ENCODE measurements around the gene KRT75. TPM values are rescaled to one million over a fixed set of nuclear protein-coding genes. Genes with fewer than 3 reads are reported as not detected.

Gene KRT75
- not detected in 2 replicates for total RNA-seq

GRCh38 chr12:52434081-52434733 is at the start of gene KRT75:
Gene KRT75, minus strand, starts transcription at chr12:52434371. Its CDS starts 67 bp downstream, at chr12:52434304.

GRCh38 chr12:52473768-52474167 is 39.6 kb upstream of the KRT75 start, which contains the start of gene KRT6C:
Gene KRT6C, minus strand, starts transcription at chr12:52473805. Its CDS starts 68 bp downstream, at chr12:52473737.

GRCh38 chr12:52452101-52452500 is 17.9 kb upstream of the KRT75 start, which contains the start of gene KRT6B:
Gene KRT6B, minus strand, starts transcription at chr12:52452146. Its CDS starts 68 bp downstream, at chr12:52452078.

GRCh38 chr12:52405922-52406385 is 28.2 kb downstream of the KRT75 start, which contains the start of gene KRT82:
Gene KRT82, minus strand, starts transcription at chr12:52406335. Its CDS starts 58 bp downstream, at chr12:52406277.

GRCh38 chr12:52385226-52385702 is 48.9 kb downstream of the KRT75 start, which contains the start of gene KRT84:
Gene KRT84, minus strand, starts transcription at chr12:52385652. Its CDS starts 67 bp downstream, at chr12:52385585.

Other genes starting within 250 kb of the KRT75 start
- 0.22 TPM in 1 of 2 replicates, not detected in the other for gene KRT80, start 242.4 kb downstream of the KRT75 start, total RNA-seq
- gene KRT7, start 201.1 kb downstream of the KRT75 start, total RNA-seq: 636 and 2,495 TPM in 2 replicates
- not detected in 2 replicates for gene KRT86, start 159.7 kb downstream of the KRT75 start, total RNA-seq
- not detected in 2 replicates for gene KRT81, start 142.8 kb downstream of the KRT75 start, total RNA-seq
- gene KRT83, start 113.0 kb downstream of the KRT75 start, total RNA-seq: not detected in 2 replicates
- under 0.01 TPM in 1 of 2 replicates, not detected in the other for gene KRT85, start 66.9 kb downstream of the KRT75 start, total RNA-seq
- not detected in 2 replicates for gene KRT84, start 48.7 kb downstream of the KRT75 start, total RNA-seq
- not detected in 2 replicates for gene KRT82, start 28.0 kb downstream of the KRT75 start, total RNA-seq
- 1.2 and 2.9 TPM in 2 replicates for gene KRT6B, start 17.8 kb upstream of the KRT75 start, total RNA-seq
- 6.3 and 9.3 TPM in 2 replicates for gene KRT6C, start 39.4 kb upstream of the KRT75 start, total RNA-seq
- 2,135 and 6,405 TPM in 2 replicates for gene KRT6A, start 58.9 kb upstream of the KRT75 start, total RNA-seq
- 884 and 2,107 TPM in 2 replicates for gene KRT5, start 86.0 kb upstream of the KRT75 start, total RNA-seq
- gene KRT71, start 118.8 kb upstream of the KRT75 start, total RNA-seq: under 0.01 and 0.22 TPM in 2 replicates
- not detected in 2 replicates for gene KRT74, start 139.5 kb upstream of the KRT75 start, total RNA-seq
- gene KRT72, start 167.1 kb upstream of the KRT75 start, total RNA-seq: not detected in 2 replicates
- gene KRT73, start 184.2 kb upstream of the KRT75 start, total RNA-seq: not detected in 2 replicates
- not detected in 2 replicates for gene KRT2, start 217.8 kb upstream of the KRT75 start, total RNA-seq
- not detected in 2 replicates for gene KRT1, start 246.0 kb upstream of the KRT75 start, total RNA-seq

Data from placental epithelial cell (primary cell).